GM23338 (cell line): Measurements from ENCODE around the gene MEGF11. TPM values are rescaled to one million over a fixed set of nuclear protein-coding genes. Genes with fewer than 3 reads are reported as not detected.

Experiments used
- ATAC-seq: fragments of 200-7000 bp; cut with Tn5 transposase; 3 replicates; pipeline ENCODE4 v1.9.1; 2020
- DNase-seq: peaks from one replicate; pipeline ENCODE4 v3.0.0-alpha.2; 2015; ENCODE audit warnings: low spot score
- H2AFZ ChIP-seq: fragments of 200-600 bp; sonication (generic); 2 replicates; pipeline ENCODE4 v1.8.0; 2016; ENCODE audit warnings: antibody characterized with exemption, mild to moderate bottlenecking, moderate library complexity
- H3F3A ChIP-seq: fragments of 200-600 bp; sonication (generic); replicated peaks from 2 replicates; pipeline ENCODE4 v1.8.0; 2017; ENCODE audit warnings: antibody characterized with exemption, mixed run types, low read depth
- H3K27ac ChIP-seq: fragments of 200-600 bp; sonication (generic); 2 replicates; pipeline ENCODE4 v1.6.1; 2016; ENCODE audit warnings: low read depth
- H3K27me3 ChIP-seq: fragments of 200-600 bp; sonication (generic); 2 replicates; pipeline ENCODE4 v1.8.0; 2016; ENCODE audit warnings: mild to moderate bottlenecking, mixed run types, moderate library complexity; ENCODE audit not compliant: insufficient read depth
- H3K36me3 ChIP-seq: fragments of 200-600 bp; sonication (generic); 2 replicates; pipeline ENCODE4 v1.8.0; 2016; ENCODE audit warnings: mild to moderate bottlenecking; ENCODE audit not compliant: insufficient read depth
- H3K4me1 ChIP-seq: fragments of 200-600 bp; sonication (generic); 2 replicates; pipeline ENCODE4 v1.8.0; 2016; ENCODE audit warnings: mild to moderate bottlenecking, moderate library complexity; ENCODE audit not compliant: insufficient read depth
- H3K4me2 ChIP-seq: fragments of 200-600 bp; sonication (generic); 2 replicates; pipeline ENCODE4 v1.7.1; 2017; ENCODE audit warnings: mixed run types
- H3K4me3 ChIP-seq: fragments of 200-600 bp; sonication (generic); 2 replicates; pipeline ENCODE4 v1.6.1; 2016; ENCODE audit warnings: mixed run types
- H3K79me2 ChIP-seq: fragments of 200-600 bp; sonication (generic); replicated peaks from 2 replicates; pipeline ENCODE4 v1.8.0; 2017; ENCODE audit warnings: mild to moderate bottlenecking; ENCODE audit not compliant: insufficient read depth
- H3K9me2 ChIP-seq: fragments of 200-600 bp; sonication (generic); 2 replicates; pipeline ENCODE4 v1.8.0; 2017; ENCODE audit not compliant: insufficient read depth
- H4K20me1 ChIP-seq: fragments of 200-600 bp; sonication (generic); replicated peaks from 2 replicates; pipeline ENCODE4 v1.8.0; 2017; ENCODE audit warnings: mild to moderate bottlenecking; ENCODE audit not compliant: insufficient read depth
- H3K27ac Mint-ChIP-seq: 2 replicates; pipeline ENCODE4 v1.8.0; 2020; ENCODE audit warnings: inconsistent platforms, mild to moderate bottlenecking, moderate library complexity, mixed read lengths
- H3K27me3 Mint-ChIP-seq: 3 replicates; pipeline ENCODE4 v1.8.0; 2022; ENCODE audit warnings: low read depth, mild to moderate bottlenecking, moderate library complexity, mixed read lengths, inconsistent platforms; ENCODE audit not compliant: insufficient read depth, poor library complexity
- H3K36me3 Mint-ChIP-seq: 3 replicates; pipeline ENCODE4 v1.8.0; 2021; ENCODE audit warnings: low read depth, mild to moderate bottlenecking, inconsistent platforms, moderate library complexity, mixed read lengths
- H3K4me1 Mint-ChIP-seq: 3 replicates; pipeline ENCODE4 v1.8.0; 2020; ENCODE audit warnings: mild to moderate bottlenecking, inconsistent platforms, mixed read lengths
- H3K4me3 Mint-ChIP-seq: 3 replicates; pipeline ENCODE4 v1.8.0; 2021; ENCODE audit warnings: moderate library complexity, mild to moderate bottlenecking, inconsistent platforms, mixed read lengths
- H3K9me3 Mint-ChIP-seq: 3 replicates; pipeline ENCODE4 v1.8.0; 2020; ENCODE audit warnings: moderate library complexity, mild to moderate bottlenecking, inconsistent platforms, mixed read lengths
- CREB1 ChIP-seq: fragments of 250-450 bp; sonication (Bioruptor Pico); IDR thresholded peaks from 2 replicates; pipeline ENCODE4 v1.5.0; 2020; ENCODE audit warnings: low read depth, mild to moderate bottlenecking, moderate library complexity
- ETS1 ChIP-seq: IDR thresholded peaks from 2 replicates; pipeline ENCODE4 v1.6.1; 2016; ENCODE audit warnings: antibody characterized with exemption
- EZH2 ChIP-seq: fragments of 200-600 bp; sonication (generic); IDR thresholded peaks from one replicate; pipeline ENCODE4 v1.8.0; 2017; ENCODE audit warnings: antibody characterized with exemption, mild to moderate bottlenecking, low read depth; ENCODE audit not compliant: unreplicated experiment
- JUNB ChIP-seq: IDR thresholded peaks from one replicate; pipeline ENCODE4 v1.6.1; 2016; ENCODE audit warnings: antibody characterized with exemption; ENCODE audit not compliant: unreplicated experiment
- NANOG ChIP-seq: IDR thresholded peaks from 2 replicates; pipeline ENCODE4 v1.6.1; 2016; ENCODE audit warnings: antibody characterized with exemption, borderline replicate concordance
- POLR2AphosphoS5 ChIP-seq: IDR thresholded peaks from 2 replicates; pipeline ENCODE4 v1.6.1; 2016; ENCODE audit warnings: antibody characterized with exemption, low read depth
- STAT1 ChIP-seq: IDR thresholded peaks from one replicate; pipeline ENCODE4 v1.6.1; 2016; ENCODE audit warnings: antibody characterized with exemption; ENCODE audit not compliant: unreplicated experiment
- ZNF331 ChIP-seq: fragments of 250-450 bp; sonication (Bioruptor Pico); IDR thresholded peaks from 2 replicates; pipeline ENCODE4 v1.5.0; 2020; ENCODE audit warnings: low read depth, mild to moderate bottlenecking, moderate library complexity
- ZNF462 ChIP-seq: fragments of 250-450 bp; sonication (Bioruptor Pico); IDR thresholded peaks from 2 replicates; pipeline ENCODE4 v1.5.0; 2020; ENCODE audit warnings: mild to moderate bottlenecking, moderate library complexity
- polyA plus RNA-seq: library from polyadenylated mRNA; unstranded; fragments of >200 nt; fragmentation: Nextera tagmentation; extraction: Ambion mirVana; gene quantifications from 2 replicates; pipeline ENCODE4 v1.2.1, GENCODE V29; 2016
- total RNA-seq: library from RNA; depleted of rRNA; stranded (reverse); fragments of >200 nt; shearing (Covaris generic); gene quantifications from 2 replicates; pipeline ENCODE4 v1.2.3, GENCODE V29; 2014

The MEGF11 gene
- total and polyA plus RNA-seq, 2 experiments from 2014 or later: 1.3 to 1.9 TPM

GRCh38 chr15:66057089-66057488 is 196.5 kb downstream of the MEGF11 start (continued):
- TF ChIP-seq ZNF462 (no peak), NANOG (no peak), CREB1 (CRISPR knock-in tag) (no peak)

DNA sequence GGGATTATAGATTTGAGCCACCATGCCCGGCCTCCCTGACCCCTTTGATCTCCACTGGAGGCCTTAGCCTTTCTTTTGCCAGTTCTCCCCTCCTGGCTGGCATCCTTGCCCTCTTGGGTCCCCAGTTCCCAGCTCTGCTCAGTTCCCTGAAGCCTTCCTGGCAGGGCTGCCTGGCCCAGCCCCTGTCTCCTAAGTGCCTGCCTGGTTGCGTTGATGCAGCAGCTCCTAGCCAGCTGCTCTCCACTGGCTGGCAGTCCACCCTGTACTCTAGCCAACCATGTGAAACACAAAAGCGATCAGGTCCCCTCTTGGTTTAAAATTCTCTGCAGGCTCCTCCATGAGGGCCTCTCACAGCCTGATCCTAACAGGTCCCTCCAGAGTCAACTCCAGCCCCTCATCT is 199.6 kb downstream of the MEGF11 start:
- Histone ChIP-seq H3K4me2 (no peak overlapping the region), H3K9me2 (no peaks in the 10 kb centered on the region), H3K27me3 (no peaks in the 10 kb centered on the region), H3K4me1 (peaks cover 19% of the 10 kb centered on the region; the same call in 1 of the 2 replicates), H3K4me3 (no peak overlapping the region), H3K36me3 (no peaks in the 10 kb centered on the region), H3K79me2 (no peaks in the 10 kb centered on the region), H4K20me1 (no peaks in the 10 kb centered on the region), H2AFZ (no peak overlapping the region), H3F3A (no peaks in the 10 kb centered on the region), H3K27ac (no peak overlapping the region)
- Mint-ChIP-seq H3K27ac (no peak overlapping the region), H3K9me3 (no peaks in the 10 kb centered on the region), H3K36me3 (no peaks in the 10 kb centered on the region), H3K27me3 (peaks cover 11% of the 10 kb centered on the region), H3K4me3 (no peak overlapping the region), H3K4me1 (peaks cover 42% of the 10 kb centered on the region)
- TF ChIP-seq ETS1: no peak
- TF ChIP-seq NANOG: no peak
- no peak for TF ChIP-seq ZNF462
- no peak for TF ChIP-seq CREB1 (CRISPR knock-in tag)
- TF ChIP-seq STAT1: no peak
- no peak for TF ChIP-seq ZNF331 (CRISPR knock-in tag)
- TF ChIP-seq EZH2: no peak
- TF ChIP-seq JUNB: no peak
- no peak for TF ChIP-seq POLR2AphosphoS5
- DNase-seq: no peak
- no peak for ATAC-seq
